ENCODE measurements around the gene TTC3. TPM values are rescaled to one million over a fixed set of nuclear protein-coding genes. Genes with fewer than 3 reads are reported as not detected.

TTC3 gene
- polyA plus RNA-seq, 10 donors = 124 to 170 (median 135) TPM

DNA sequence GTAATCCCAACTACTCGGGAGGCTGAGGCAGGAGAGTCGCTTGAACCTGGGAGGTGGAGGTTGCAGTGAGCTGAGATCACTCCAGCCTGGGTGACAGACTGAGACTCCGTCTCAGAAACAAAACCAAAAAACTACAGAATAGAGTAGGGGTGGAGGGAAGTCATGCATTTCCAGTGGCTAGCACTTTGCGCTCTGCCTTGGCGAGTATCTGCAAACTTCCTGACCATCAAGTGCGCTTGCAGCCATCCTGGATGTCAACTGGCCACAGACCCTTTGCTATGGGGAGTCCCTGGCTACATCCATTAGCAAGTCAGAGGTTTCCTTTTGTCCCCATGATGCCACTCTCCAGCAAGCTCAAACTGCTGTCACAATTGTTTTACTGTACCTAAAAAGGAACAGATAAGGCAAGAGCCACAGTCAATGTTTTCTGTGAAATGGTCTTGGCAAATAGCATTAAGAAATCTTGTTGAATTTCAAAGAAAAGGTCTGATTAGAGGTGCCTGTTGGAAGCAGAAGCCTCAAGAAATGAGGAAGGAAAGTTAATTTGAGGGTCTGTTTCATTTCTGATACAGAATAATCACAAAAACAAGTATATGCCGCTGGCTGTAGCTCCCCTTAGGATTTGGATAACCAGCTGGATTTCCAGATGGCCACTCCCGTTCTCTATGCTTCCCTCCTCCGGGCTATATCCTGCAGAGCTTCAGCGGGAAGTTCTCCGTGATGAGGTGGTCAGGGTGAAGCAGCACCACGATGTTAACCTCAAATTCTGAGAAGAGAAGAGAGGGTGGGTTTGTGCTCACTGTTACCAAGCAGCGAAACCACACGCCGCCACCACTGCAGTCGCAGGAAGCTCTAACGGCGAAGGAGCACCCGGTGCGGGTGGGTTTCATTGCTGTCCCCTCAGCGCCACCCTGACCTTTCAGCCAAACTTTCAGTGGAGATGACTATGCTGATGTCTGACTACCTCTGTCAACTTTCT is 152.1 kb downstream of the TTC3 start:
- no peak for DNase-seq

DNA sequence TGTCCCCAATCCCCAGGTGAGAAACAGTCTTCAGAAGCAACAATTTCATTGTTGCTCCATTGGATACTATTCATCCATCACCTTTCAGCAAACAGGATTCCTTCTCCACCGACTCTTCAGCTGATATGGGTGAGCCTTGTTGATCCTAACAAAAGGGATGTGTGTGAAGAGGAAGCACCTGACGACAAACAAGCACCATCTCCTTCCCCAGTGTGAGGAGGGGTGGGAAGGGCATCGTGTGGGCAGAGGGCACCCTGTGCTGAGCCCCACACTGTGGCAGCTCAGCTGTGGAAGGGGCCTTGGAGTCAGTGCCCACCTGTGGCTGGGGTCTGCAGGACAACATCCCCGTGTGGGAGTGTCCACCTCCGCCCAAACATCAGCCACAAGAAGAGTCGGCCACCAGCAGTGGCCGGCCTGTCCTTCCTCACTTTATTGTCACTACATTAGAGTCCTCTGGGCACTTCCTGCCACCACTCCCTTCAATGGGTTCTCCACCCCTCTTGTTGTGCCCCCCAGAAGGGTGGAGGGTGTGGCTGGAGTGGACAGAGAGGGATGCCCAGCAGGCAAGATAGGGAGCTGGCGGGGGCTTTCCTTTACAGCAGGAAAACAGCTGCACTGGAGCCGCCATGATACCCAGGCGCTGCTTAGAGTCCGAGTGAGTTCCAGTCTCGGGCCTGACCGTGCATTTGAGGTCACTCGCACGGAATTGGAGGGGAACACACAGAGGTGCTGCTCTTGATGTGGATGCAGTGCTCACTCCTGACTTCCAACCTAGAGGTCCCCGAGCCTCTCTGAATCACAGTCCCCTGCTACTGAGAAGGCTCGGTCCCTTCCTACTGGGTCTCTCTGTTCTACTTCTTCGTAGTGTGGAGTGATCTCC is 153.2 kb downstream of the TTC3 start:
- no peak for DNase-seq

DNA sequence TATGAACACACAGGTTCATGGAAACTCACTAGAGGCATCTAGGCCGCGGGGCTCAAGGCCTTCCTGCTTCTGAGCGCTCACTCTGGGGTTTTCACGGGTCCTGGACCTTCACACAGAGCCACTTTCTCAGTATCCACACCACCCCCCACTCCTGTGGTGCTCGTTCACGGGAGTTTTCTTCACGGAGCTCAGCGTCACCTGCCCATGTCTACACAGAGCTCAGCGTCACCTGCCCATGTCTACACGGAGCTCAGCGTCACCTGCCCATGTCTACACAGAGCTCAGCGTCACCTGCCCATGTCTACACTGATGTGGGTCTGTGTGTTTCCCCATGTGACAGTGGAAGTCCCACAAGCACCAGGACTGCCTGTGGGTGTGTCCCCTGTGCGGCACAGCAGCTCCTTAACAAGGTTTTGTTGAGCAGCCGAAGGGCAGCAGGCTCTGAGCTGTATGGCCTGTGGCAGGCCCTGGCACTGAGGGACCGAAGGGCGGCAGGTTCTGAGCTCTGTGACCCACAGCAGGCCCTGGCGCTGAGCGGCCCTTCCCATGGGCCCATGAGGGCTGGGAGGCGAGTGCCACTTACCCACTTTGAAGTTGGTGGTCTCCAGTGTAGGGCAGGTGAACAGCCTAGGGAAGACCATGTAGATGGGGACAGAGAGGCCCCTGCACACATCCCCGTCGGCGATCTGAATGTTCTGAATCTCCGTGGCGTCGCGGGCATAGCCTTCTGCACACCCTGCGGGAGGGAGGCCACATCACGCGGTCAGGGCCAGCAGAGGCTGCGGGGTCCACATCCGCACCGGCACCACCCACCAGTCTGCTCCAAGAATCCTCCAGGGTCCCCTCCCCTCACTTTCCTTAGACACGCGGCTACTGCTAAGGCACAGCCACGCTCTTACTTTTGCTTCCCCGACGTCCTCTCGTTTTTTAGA is 154.3 kb downstream of the TTC3 start:
- DNase-seq = no peak

DNA sequence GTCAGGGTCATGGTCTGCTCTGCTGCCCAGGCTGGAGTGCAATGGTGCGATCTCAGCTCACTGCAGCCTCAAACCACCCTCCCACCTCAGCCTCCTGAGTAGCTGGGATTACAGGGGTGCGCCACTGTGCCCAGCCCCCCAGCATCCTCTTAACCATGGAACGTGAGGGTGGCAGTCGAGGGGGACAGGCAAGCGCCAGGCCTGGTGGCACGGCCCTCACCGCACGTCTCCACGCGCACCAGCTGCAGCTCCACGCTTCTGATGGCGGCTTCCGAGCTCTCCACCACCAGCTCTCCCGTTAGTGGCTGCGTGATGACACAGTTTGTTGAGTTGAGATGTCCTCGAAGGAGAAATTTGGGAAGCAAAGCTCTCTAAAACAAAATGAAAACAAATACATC is 154.9 kb downstream of the TTC3 start:
- DNase-seq = no peak

DNA sequence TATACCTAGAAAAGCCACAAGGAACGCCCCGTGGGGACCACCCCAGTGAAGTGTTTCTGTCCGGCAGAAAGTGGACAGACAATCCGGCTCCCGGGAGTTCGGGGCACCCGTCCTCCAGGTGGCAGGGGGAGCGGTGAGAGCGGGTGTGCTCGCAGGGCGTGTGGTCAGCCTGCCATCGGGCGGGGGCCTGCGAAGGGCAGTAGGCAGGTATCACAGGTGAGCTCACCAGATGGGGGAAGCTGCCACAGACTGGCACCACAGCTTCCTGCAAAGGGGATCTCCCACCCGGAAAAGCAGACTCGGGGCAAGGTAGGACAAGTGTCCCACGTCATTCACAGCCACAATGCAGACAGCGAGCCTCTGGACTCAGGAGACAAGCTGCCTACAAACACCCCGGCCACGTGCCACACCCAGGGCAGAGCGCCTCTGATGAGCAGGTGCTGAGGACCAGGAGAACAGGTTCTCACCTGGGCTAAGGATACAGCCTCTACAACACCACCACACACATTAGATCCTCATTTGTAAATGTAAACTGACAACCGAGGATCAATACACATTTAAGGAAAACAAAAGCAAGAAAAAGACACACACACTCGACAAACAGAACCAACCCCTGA is 157.7 kb downstream of the TTC3 start:
- no peak for DNase-seq

DNA sequence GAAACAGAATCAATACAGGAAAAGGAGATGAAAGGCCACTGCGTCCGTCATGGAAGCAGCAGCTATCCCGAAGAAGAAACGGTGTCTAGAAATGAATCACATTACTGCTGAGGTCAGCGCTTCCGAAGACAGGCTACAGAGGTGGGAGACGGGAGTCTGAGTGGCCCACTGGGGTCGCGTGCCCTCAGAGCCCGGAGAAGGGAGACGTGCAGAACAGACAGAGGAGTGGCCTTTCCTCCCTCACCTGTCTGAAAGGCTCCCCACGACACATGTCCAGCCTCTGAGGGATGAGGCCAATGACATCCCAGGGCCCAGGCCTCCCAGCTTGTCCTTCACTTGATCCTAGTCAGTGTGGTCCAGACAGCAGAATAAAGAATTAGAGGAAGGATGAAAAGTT is 158.2 kb downstream of the TTC3 start:
- no peak for DNase-seq

DNA sequence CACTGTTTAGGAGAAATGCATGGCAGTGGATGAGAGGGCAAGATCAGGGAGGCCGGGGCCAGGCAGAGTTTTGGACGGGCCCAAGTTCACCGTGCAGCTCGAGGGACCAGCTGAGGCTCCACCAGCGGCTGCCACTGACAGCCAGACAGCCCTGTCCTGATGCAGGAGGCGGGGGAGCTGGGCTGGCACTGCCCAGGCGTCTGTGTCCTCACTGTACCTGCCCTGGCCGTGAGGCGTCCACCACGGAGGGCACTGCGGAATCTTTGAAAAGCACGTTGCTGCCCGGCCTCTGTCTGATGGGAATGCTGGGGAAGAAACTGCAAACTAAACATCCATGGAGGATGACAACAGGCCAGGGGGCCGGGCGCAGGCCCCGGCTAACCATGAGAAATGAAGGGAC is 158.6 kb downstream of the TTC3 start:
- DNase-seq = no peak

DNA sequence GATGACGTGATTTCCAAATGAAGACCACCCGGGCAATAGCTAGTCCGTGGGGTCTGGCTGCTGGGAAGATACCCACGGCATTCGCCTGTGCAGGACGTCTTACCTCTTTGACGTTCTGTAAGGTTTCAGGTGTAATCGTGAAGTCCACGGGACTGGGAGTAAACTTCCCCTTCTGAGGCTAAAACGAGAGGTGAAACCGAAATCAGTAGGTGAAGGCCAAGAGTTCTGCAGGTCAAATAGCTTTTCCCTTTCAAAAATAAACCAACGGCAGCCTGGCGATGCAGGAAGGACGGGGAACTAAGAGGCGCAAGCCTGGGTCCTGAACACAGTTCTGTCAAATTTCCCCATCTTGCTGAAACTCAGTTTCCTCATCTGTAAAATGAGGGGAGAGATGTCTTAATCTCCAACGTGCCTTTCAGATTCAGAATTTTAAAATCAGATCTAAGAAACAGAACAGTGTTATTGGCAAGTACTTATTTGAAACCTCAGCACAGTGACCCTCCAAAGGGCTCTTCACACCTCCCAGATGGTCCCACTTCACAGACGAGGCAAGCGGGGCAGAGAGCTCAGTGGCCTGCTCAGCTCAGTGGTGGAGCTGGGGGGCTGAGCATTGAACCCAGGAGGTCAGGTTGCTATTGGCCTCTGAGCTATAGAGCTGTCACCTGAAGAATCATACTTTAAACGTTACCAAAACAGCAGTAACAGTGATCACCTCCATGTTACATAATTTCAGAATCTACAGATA is 159.4 kb downstream of the TTC3 start:
- no peak for DNase-seq

DNA sequence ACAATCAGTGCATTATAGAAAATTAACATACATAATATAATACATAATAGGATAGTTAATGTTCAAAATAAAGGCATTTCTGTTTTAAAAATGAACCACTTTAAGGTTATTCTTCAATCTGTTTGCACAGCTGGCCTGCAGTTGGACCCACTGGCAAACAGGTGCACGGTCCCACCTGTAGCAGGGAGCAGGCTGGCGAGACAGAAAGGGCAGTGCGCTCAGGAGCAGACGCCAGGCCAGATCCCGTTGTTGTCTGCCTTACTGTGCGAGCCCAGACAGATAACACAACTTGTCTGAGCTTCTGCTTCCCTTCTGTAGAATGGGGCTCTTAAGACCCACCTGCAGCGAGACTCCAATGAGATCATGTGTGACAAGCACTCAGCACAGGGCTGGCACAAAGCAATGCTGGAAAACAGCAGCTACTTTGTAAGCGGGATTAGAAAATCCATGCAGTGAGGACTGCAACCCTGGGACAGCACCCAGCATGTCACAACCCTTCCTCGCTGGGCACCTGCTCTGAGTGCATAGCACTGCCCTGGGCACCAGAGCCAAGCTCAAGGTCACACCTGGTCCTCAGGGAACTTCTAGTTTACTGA is 160.6 kb downstream of the TTC3 start:
- no peak for DNase-seq

DNA sequence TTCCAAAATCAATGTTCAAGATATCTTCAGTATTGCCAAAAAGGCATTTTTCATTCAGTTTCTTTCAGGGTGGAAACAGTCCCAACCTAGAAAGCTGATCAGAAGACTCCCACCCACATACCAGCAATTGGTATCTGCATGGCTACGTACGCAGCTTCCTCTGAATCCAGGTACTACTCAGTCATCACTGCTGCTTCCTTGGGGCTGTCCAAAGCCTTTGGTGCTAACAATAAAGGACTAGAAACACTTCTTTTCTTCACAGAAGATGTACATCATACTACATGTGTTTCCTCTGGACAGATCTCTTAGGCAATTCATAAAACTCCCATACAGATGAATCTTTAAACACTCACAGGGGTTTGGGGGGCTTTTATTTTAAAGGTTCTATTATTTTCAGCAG is 164.3 kb downstream of the TTC3 start:
- DNase-seq = no peak

DNA sequence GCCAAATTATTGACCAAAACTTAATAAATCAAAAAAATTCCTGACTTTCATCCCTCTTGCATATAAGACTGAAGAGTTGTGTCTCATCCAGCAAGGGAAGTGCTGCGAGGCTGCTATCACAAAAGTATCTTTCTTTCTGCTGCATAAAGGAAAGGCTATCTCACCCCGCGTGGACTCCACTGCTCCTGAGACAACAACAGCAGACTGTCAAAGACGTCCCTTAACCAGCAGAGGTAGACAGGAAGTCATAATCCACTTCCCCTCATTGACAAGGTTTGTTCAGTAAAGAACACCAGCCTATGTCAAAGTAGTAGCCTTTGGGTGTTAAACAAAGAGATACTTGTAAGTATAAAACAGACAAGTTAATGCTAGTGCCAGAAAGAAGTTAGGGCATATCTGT is 164.7 kb downstream of the TTC3 start:
- no peak for DNase-seq

DNA sequence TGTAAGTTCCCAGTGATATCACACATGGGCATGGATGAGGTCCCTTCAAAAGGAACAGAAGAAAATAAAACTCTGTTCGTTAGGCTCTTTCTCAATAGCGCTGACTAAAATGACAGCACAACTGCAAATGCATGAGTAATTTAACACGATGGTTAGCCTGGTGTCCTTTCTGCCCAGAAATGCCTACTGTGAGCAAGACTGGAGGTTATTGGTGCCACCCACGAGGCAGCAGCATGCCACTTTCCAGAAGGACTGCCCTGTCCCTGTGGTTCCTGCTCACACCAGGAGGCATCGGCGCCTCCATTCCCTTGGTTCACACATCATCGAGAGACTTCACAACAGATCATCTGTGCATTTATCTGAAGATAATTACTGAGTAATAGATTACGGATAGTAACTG is 167.9 kb downstream of the TTC3 start:
- no peak for DNase-seq

DNA sequence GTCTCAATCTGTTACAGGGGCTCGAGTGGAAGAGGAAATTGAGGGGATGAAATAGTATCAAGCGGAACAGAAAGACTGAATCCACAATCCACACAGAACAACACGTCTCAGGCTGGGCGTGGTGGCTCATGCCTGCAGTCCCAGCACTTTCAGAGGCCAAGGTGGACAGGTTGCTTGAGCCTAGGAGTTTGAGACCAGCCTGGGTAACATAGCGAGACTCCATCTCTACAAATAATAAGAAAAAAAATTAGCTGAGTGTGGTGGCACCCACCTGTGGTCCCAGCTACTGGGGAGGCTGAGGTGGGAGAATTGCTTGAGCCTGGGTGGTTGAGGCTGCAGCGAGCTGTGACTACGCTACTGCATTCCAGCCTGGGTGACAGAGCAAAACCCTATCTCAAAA is 168.4 kb downstream of the TTC3 start:
- no peak for DNase-seq

DNA sequence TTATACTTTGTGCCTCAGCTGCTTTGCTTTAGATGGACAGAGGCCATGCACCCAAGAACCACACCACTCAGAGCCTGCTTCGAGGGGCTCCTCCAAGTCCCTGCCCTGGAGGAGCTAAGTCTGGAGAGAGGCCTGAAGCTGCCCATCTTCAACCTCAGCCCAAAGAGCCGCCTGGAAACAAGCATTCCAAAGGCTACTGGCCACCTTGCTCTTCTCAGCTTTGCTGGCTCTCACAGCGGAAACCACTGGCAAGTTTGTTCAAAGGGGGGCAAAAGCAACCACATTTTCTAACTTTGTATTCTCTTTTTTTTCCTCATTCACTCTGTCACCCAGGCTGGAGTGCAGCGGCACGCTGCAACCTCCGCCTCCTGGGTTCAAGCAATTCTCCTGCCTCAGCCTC is 170.9 kb downstream of the TTC3 start:
- no peak for DNase-seq

DNA sequence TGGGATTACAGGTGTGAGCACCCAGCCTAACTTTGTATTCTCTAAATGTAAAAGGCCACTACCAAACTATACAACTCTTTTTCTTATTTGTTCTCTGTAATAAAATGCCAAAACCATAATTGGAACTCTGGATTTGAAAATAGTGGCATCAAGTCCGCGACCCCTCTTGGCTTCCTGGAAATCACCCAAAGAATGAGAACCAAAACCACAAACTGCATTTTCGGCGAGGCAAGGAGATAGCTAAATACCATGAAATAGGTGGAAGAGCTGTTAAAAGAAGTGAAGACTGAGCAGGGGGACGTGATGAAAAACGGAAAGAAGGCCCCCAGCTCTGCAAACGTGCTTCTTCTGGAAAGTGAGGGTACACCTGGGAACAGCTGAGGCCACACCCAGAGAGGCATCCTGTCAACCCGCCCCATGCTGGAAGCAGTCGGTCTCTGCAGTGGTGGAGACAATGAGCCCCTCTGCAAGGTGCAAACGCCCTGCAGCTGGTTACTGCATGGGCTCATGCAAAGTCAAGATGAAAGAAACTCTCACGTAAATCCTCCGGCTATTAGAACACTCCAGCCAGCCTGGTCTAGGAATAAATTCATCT is 171.5 kb downstream of the TTC3 start:
- no peak for DNase-seq

DNA sequence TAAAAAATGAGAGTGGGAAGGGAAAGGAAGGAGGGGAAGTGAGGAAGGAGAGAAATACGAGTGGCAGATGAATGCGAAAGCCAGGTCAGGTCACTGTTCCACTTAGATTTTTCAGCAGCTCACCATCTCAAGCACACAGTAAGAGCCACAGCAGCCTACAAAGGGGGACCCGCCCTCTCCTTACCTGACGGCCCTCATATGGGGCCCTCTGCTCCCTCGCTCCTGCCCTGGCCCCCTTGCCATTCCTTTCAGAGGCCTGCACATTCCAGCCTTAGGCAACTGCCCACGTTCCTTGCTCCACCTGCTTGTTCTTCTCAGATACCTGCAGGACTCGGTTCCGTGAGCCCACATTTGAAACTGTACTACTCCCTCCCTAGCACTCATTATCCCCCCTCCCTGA is 172.1 kb downstream of the TTC3 start:
- no peak for DNase-seq

DNA sequence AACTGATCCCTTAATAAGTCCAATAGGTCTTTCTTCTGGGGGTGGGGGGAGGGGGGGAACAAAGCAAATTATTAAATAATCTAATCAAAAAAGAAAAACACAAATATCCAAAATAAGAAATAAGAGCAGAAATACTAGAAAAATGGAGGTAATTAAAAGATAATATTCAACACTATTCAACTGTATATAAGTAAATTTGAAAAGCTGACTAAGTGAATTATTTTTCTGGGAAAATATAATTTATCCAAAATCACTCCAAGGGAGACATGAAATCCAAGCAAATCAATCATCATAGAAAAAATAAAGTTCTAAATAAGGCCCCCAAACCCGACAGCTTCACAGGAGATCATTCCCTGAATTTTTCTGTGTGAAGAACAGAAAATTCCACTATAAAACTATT is 175.2 kb downstream of the TTC3 start:
- no peak for DNase-seq

DNA sequence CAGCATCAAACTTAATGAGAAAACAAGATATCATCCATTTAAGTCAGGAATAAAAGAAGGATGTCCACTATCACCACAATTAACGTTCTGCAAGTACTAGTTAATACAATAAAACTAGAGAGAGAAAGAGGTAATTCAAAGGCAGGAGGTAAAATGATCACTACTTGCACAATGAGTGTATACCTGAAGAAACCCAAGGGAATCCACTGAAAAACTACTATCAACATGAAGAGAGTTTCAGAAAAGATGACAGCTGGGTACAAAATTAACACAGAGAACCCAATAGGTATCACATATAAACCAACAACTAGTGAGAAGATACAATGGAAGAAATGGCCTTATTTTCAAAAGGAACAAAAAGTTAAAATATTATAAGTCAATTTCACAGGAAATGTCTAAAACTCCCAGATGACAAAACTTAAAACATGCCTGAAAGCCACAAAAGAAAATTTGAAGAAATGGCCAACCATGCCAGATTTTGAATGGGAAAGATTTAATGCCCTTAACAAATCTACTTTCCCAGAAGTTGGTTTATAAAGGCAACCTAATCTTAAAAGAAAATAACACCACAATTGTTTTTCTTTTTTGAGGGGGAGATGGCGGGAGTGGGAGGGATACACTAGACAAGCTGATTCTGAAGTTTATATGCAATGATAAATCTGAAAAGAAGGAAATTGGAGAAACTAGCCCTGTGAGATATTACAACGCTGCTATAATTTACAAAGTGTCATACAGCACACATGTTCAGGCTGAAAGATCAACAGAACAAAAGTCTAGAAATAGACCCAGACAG is 176.3 kb downstream of the TTC3 start:
- DNase-seq = no peak

DNA sequence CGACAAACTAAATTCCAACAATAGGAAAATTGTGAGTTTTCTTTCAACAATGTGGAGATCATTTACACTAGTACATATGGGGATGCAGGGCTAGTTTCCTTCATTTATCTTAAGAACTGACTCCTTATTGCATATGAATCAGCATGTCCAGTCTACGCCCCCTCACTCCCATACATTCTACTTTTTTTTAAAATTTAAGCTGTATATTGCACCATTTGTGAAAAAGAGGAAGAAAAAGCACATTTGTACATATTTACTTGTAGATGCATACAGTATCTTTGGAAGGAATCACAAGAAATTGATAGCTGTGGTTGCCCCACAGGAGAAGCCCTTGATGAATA is 178.2 kb downstream of the TTC3 start:
- no peak for DNase-seq
